ENCODE results near the gene CPNE2.

The CPNE2 gene

GRCh38 chr16:57149391-57149790 lies 57.0 kb downstream of the CPNE2 start:
- DNase-seq (ENCODE audit: low read depth): no peak
- no peak overlapping the region for H3K4me3 ChIP-seq (ENCODE audit: low read depth, low read length)
- TF ChIP-seq CTCF (conservative IDR thresholded peaks at IDR 0.05; ENCODE audit: low read depth, low read length): no peak

GRCh38 chr16:57150682-57151330 lies 58.4 kb downstream of the CPNE2 start:
- no peak for TF ChIP-seq CTCF (conservative IDR thresholded peaks at IDR 0.05; ENCODE audit: low read depth, low read length)
- DNase-seq (ENCODE audit: low read depth): peak; percentile 65
- no peak overlapping the region for H3K4me3 ChIP-seq (ENCODE audit: low read depth, low read length)

GRCh38 chr16:57151369-57151768 lies 59.0 kb downstream of the CPNE2 start:
- no peak for TF ChIP-seq CTCF (conservative IDR thresholded peaks at IDR 0.05; ENCODE audit: low read depth, low read length)
- DNase-seq (ENCODE audit: low read depth): no peak
- H3K4me3 ChIP-seq (ENCODE audit: low read depth, low read length): no peak overlapping the region

- DNase-seq (ENCODE audit: low read depth): no peak
- no peak for TF ChIP-seq CTCF (conservative IDR thresholded peaks at IDR 0.05; ENCODE audit: low read depth, low read length)
Measured at GRCh38 chr16:57152096-57153093, 60.0 kb downstream of the CPNE2 start.

GRCh38 chr16:57153841-57154240 lies 61.5 kb downstream of the CPNE2 start:
- no peak for DNase-seq (ENCODE audit: low read depth)
- TF ChIP-seq CTCF (conservative IDR thresholded peaks at IDR 0.05; ENCODE audit: low read depth, low read length): no peak
- H3K4me3 ChIP-seq (ENCODE audit: low read depth, low read length): no peak overlapping the region

More at GRCh38 chr16:57152096-57153093, 60.0 kb downstream of the CPNE2 start:
- H3K4me3 ChIP-seq (ENCODE audit: low read depth, low read length): no peak overlapping the region

GRCh38 chr16:57155702-57156350 lies 63.4 kb downstream of the CPNE2 start:
- TF ChIP-seq CTCF (conservative IDR thresholded peaks at IDR 0.05; ENCODE audit: low read depth, low read length): no peak
- H3K4me3 ChIP-seq (ENCODE audit: low read depth, low read length): no peak overlapping the region
- no peak for DNase-seq (ENCODE audit: low read depth)
